Loucy (cell line): ENCODE data around the gene KREMEN1.

Source experiments
- H2AFZ ChIP-seq: fragments of 200-600 bp; sonication (generic); 2 replicates; pipeline ENCODE4 v1.6.0; 2016; ENCODE audit warnings: antibody characterized with exemption, mild to moderate bottlenecking, low read length, moderate library complexity
- H3F3A ChIP-seq: fragments of 200-600 bp; 2 replicates; pipeline ENCODE4 v1.6.0; 2016; ENCODE audit warnings: antibody characterized with exemption, low read depth, mild to moderate bottlenecking
- H3K27me3 ChIP-seq: fragments of 200-600 bp; sonication (generic); 2 replicates; pipeline ENCODE4 v1.6.1; 2014; ENCODE audit warnings: low read length, mild to moderate bottlenecking; ENCODE audit not compliant: insufficient read depth, poor library complexity, severe bottlenecking
- H3K36me3 ChIP-seq: fragments of 200-600 bp; sonication (generic); 2 replicates; pipeline ENCODE4 v1.6.1; 2016; ENCODE audit warnings: low read length; ENCODE audit not compliant: insufficient read depth
- H3K4me1 ChIP-seq: fragments of 200-600 bp; sonication (generic); 2 replicates; pipeline ENCODE4 v1.5.1; 2014; ENCODE audit warnings: low read length, mild to moderate bottlenecking; ENCODE audit not compliant: insufficient read depth, poor library complexity, severe bottlenecking
- H3K4me2 ChIP-seq: fragments of 200-600 bp; sonication (generic); 2 replicates; pipeline ENCODE4 v1.6.0; 2014; ENCODE audit warnings: antibody characterized with exemption, low read length, low read depth, mild to moderate bottlenecking; ENCODE audit not compliant: poor library complexity, severe bottlenecking
- H3K4me3 ChIP-seq: fragments of 200-600 bp; sonication (generic); 2 replicates; pipeline ENCODE4 v1.5.1; 2014; ENCODE audit warnings: low read length, mild to moderate bottlenecking, mixed read lengths; ENCODE audit not compliant: poor library complexity, severe bottlenecking
- H3K79me2 ChIP-seq: fragments of 200-600 bp; sonication (generic); 2 replicates; pipeline ENCODE4 v1.6.1; 2014; ENCODE audit warnings: low read length; ENCODE audit not compliant: insufficient read depth
- H3K9ac ChIP-seq: fragments of 200-600 bp; sonication (generic); 2 replicates; pipeline ENCODE4 v1.6.0; 2014; ENCODE audit warnings: mild to moderate bottlenecking, low read depth, low read length, moderate library complexity; ENCODE audit not compliant: poor library complexity, severe bottlenecking
- H3K9me2 ChIP-seq: fragments of 200-600 bp; sonication (generic); replicated peaks from 2 replicates; pipeline ENCODE4 v1.6.1; 2016; ENCODE audit warnings: low read depth, low read length, mixed read lengths
- H3K9me3 ChIP-seq: fragments of 200-600 bp; sonication (generic); 2 replicates; pipeline ENCODE4 v1.6.1; 2014; ENCODE audit warnings: mild to moderate bottlenecking, antibody characterized with exemption, low read length, low read depth; ENCODE audit not compliant: insufficient read depth
- H4K20me1 ChIP-seq: fragments of 200-600 bp; sonication (generic); 2 replicates; pipeline ENCODE4 v1.6.0; 2014; ENCODE audit warnings: antibody characterized with exemption, low read length, mild to moderate bottlenecking; ENCODE audit not compliant: insufficient read depth, poor library complexity, severe bottlenecking
- CTCF ChIP-seq: fragments of 200-600 bp; sonication (generic); conservative IDR thresholded peaks from 2 replicates; pipeline ENCODE4 v1.5.1; 2014; ENCODE audit warnings: mild to moderate bottlenecking, antibody characterized with exemption, low read length
- EZH2phosphoT487 ChIP-seq: fragments of 200-600 bp; IDR thresholded peaks from 2 replicates; pipeline ENCODE4 v1.6.1; 2018; ENCODE audit warnings: antibody characterized with exemption, mild to moderate bottlenecking, moderate library complexity, borderline replicate concordance

Gene KREMEN1

GRCh38 chr22:29150701-29151100, 77.9 kb downstream of the KREMEN1 start:
- Histone ChIP-seq H4K20me1 (no peaks in the 10 kb centered on the region), H3K9me3 (no peaks in the 10 kb centered on the region), H3K27me3 (no peaks in the 10 kb centered on the region), H3K9me2 (no peaks in the 10 kb centered on the region), H3K4me2 (no peak overlapping the region), H3K4me3 (no peak overlapping the region), H3K9ac (no peak overlapping the region), H2AFZ (no peak overlapping the region), H3F3A (no peaks in the 10 kb centered on the region), H3K4me1 (peaks cover 12% of the 10 kb centered on the region), H3K79me2 (no peaks in the 10 kb centered on the region), H3K36me3 (no peaks in the 10 kb centered on the region)
- TF ChIP-seq EZH2phosphoT487, result no peak
- no peak for TF ChIP-seq CTCF

- no peaks in the 10 kb centered on the region for H3K36me3 ChIP-seq
Observed at GRCh38 chr22:29151316-29151715, 78.5 kb downstream of the KREMEN1 start.

DNA sequence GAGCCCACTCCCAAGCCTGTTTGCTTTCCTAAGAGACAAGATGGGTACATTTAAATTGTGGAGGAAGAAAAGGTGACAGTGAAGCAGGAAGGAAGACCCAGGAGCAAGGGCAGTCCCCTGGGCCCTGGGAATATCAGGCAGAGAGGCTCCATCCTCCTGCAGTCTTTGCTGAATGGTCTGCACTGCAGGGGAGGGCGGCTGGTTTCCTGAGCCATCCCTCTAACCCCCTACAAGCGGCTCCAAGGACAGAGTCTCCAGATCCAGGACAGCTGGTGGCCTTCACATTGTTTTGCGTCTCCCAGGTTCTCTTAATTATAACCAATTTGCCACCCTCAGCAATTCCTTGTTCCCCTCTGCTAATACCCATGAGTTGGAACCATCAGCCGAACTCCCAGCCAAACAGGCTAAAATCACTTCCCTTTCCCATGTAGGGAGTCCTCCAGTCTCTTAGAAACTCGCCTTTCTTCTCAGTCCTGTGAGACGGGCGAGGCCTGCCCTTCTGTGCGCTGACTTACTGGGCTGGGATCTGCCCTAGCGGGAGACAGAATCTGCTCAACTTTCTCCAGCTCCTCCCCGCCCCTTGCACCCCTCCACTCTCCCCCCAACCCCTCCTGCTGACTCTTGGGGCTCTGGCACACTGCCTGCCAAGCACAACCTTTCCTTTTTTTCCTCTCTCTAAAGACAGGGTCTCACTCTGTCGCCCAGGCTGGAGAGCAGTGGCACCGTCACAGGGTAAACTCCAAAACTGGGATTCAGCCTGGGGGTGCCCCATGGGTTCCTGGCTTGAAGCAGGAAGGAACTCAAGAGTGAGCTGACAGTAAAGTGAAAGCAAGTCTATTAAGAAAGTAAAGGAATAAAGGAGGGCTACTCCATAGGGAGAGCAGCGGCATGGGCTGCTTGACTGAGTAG, 79.5 kb downstream of the KREMEN1 start:
- no peak overlapping the region for H2AFZ ChIP-seq

More at GRCh38 chr22:29151316-29151715, 78.5 kb downstream of the KREMEN1 start:
- H3K9me2 ChIP-seq, result no peaks in the 10 kb centered on the region
- no peak overlapping the region for H2AFZ ChIP-seq
- peaks cover 16% of the 10 kb centered on the region for H3K4me1 ChIP-seq
- no peaks in the 10 kb centered on the region for H3F3A ChIP-seq
- no peaks in the 10 kb centered on the region for H4K20me1 ChIP-seq
- no peak overlapping the region for H3K4me3 ChIP-seq
- no peak overlapping the region for H3K9ac ChIP-seq
- no peaks in the 10 kb centered on the region for H3K79me2 ChIP-seq
- no peak overlapping the region for H3K4me2 ChIP-seq
- no peaks in the 10 kb centered on the region for H3K9me3 ChIP-seq
- H3K27me3 ChIP-seq, result no peaks in the 10 kb centered on the region
- no peak for TF ChIP-seq CTCF
- no peak for TF ChIP-seq EZH2phosphoT487

More for the DNA sequence above, 79.5 kb downstream of the KREMEN1 start:
- Histone ChIP-seq H3K4me1 (peaks cover 22% of the 10 kb centered on the region), H3K4me3 (no peak overlapping the region), H3K9me2 (no peaks in the 10 kb centered on the region), H3K4me2 (no peak overlapping the region), H3K9me3 (no peaks in the 10 kb centered on the region), H3K36me3 (no peaks in the 10 kb centered on the region), H3K27me3 (no peaks in the 10 kb centered on the region), H4K20me1 (no peaks in the 10 kb centered on the region), H3K79me2 (no peaks in the 10 kb centered on the region), H3F3A (no peaks in the 10 kb centered on the region), H3K9ac (no peak overlapping the region)
- TF ChIP-seq CTCF (no peak), EZH2phosphoT487 (no peak)
